GM18511 (cell line): ENCODE data around the gene SELENON.

Experiments used
- ATAC-seq: cut with Tn5 transposase; IDR thresholded peaks from one replicate; pipeline ENCODE4 v1.9.1; 2021; ENCODE audit warnings: mild to moderate bottlenecking, moderate library complexity; ENCODE audit not compliant: unreplicated experiment

SELENON gene

DNA sequence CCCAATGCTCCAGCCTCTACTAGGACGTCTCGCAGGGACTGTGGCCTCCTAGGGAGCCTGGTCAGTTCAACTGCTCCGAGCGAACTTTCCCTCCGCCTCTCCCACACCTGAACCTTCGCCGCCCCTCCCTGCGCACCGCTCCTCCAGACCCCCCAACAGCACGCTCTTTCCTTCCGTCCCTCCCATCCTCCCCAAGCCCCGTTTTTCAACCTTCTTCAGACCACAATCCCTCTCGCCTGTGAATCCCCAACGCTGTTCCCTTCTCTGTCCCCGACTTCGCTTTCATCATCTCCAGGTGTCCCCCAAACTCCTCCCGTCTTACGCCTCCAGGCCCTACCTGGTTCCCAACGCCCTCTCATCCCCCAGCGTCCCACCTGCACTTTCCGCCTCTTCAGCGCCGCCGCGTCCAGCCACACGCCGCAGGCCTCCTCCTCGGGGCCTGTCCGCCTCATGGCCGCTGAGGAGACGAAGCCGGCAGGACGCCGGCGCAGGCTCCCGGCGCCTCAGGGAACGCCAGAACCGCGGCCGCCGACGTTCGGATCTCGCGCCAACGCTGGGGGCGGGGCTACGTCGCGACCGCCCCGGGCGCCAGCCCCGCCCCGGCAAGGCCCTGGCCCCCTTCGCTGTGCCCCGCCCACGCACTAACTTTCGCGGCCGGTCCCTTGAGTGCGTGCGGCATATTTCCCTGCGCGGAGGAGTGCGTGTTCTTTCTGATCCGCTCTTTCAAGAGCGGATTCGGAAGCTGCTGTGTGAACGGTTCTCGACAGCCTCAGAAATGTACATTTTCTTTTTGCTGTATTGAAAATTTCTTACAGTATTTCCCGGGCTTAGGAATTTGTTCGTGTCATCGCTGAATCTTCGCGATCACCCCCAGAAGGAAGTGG, 59.2 kb downstream of the SELENON start, which contains the start of gene AUNIP:
Gene AUNIP (minus strand): TSS at position 552 of the 884 bp plus-strand sequence. CDS start 100 bp downstream, at position 452.
- ATAC-seq: peak; percentile 87

DNA sequence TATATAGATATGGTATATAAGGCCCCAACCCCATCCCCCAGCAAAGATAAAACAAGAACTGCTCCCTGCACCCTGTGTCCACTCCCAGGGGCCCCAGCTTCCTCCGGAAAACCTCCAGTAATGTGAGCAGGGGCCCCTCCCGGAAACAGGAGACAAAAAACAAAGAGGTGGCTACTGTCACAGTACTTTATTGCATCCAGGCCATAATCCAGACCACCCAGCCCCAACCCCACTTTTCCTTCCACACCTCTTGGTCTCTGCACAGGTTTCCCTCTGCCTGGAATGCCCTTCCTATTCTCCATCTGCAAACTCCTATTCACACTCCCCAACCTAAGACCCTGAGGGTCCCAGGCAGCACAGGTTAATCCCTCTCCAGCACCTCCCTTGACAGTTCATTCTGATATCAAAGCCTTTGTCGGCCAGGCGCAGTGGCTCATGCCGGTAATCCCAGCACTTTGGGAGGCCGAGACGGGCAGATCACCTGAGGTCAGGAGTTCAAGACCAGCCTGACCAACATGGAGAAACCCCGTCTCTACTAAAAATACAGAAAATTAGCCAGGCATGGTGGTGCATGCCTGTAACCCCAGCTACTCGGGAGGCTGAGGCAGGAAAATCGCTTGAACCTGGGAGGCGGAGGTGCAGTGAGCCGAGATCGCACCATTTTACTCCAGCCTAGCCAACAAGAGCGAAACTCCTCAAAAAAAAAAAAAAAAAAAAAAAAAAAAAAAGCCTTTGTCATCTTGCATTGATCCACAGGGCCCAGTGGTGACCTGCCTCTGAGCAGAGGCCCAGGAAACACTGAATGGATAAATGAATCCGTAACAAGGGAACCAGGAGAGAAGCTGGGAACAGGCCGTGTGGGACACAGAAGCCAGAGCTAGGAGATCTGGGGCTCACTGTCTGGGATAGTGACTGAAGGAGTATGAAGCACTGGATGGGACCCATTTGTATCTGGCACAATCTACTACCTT, 61.6 kb downstream of the SELENON start:
- ATAC-seq: no peak

DNA sequence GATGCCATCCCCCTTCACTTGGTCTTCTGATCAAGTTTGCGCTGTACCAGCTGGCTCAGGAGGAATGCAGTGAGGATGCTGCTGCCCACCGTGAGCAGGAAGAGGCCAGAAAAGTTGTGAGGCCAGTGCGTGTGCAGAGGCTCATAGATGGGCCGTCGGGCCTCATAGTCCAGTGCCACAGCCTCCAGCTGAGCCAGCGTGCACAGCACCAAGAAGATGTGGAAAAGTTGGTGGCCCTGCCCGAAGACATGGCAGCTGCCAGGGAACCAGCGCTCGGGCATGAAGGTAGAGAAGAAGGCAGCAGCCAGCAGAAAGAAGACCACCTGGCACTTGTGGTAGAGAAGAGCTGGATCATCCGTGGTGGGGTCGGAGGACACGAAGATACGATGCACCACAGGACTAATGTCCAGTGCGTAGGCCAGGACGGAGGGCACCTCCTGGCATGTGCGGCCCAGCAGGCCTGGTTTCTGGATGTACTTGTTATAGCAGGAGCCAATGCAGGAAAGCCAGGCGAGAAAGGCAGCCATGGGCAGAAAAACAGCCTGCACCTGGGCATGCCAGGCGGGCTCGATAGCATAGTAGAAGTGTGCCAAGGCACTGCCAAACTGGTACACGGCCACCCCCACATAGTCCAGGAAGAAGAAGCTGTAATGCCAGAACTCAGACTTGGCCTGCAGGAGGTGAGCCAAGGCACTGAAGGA, 62.9 kb downstream of the SELENON start:
- no peak for ATAC-seq

DNA sequence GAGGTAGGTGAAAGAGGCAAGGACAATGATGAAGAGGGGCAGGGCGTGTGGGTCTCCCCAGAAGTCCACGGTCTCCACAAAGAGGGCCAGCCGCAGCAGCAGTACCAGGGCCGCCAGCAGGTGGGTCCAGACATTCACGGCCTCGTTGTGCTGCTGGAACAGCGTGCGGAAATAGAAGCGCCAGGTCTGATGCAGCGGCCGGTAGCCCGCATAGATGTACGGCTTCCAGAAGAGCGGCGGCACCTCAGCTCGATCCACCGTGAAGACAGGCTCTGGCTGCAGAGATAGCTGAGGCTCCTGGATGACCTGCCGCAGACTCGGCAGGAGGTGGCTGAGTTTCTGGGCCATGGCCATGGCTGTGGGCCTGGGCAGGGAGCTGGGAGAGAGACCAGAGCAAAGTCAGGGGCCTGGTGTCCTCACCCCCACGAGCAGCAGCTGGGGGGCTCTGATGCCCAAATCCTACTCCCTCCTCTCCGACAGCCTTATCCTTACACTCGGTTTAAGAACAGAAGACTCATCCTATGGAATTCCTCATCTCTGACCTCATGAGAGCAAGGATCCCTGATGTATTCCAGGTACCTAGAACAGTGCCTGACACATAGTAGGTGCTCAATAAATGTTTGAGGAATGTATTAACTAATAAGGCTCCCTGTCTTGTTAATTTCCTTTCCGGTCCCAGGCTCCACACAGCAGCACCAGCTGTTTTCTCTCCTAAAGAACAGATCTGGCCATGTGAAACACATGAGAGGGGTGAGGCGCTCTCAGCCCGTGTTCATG, 63.7 kb downstream of the SELENON start:
- no peak for ATAC-seq

DNA sequence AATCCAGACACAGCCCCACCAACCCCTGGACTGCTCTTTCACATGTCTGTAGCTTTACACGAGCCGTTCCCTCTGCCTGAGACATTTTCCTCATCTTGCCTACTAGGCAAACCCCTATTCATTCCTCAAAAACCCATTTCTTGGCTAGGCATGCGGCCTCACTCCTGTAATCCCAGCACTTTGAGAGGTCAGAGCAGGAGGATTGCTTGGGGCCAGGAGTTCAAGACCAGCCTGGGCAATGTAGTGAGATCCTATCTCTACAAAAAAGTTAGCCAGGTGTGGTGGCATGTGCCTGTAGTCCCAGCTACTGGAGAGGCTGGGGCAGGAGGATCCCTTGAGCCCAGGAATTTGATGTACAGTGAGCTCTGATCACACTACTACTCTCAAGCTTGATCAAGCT, 64.4 kb downstream of the SELENON start:
- no peak for ATAC-seq

DNA sequence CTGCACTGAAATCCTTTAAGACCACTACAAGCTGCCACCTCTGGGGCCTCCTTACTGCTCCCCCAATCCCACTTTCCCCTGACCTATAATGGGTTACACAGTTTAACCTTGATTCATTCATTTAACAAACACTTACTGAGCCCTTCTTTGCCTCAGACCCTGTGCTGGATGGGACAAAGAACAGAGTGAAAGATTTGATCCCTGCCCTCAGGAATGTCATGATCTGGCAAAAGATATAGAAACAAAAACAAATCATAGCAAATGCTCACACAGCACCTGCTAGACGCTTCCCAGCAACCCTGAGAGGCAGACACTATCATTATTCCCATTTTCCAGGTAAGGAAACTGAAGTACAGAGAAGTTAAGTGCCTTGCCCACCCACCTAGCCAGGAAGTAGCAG, 66.3 kb downstream of the SELENON start:
- ATAC-seq: no peak

DNA sequence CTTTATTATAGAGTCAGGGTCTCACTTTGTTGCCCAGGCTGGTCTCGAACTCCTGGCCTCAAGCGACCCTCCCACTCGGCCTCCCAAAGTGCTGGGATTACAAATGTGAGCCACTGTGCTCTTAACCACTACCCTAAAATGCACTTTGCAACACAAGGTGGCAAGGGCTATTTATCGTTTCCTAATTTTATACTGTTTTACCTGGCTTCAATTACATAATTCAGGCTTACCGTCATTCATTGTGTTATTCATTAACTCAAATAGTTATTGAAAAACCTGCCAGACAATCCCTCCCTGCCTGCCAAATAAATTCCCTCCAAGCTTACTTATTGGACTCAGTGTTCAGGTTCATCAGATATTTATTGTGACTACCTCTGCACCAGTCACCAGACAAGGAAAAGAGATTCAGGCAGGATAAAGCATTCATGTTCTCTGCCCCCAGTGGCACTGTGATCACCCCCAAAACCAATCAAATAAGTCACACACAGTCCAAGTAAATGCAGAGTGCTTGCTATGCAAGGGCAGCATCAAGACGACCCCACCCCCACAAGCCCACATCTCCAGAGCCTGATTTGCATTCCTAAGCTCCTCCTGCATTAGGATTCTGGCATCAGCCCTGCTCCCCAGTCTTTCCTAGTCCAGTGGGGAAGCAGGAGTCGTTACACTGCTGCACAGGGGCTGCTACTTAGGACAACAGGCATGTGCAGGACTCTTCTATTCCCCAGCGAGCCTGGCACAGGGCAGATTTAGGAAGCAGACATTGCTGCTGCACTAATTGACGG, 67.4 kb downstream of the SELENON start:
- no peak for ATAC-seq
